Ascending aorta (tissue), 2 donors: ENCODE results near the gene PARVA. TPM values are rescaled to one million over a fixed set of nuclear protein-coding genes. Genes with fewer than 3 reads are reported as not detected.

Source experiments
- DNase-seq, 2 donors: peaks; one replicate each; pipeline ENCODE4 v3.0.0-alpha.2; 2019; ENCODE audit warnings: low spot score in 2 of 2
- H3K27ac ChIP-seq, 2 donors: fragments of 200-600 bp; sonication (generic); one replicate each; pipeline ENCODE4 v1.5.1; 2016 to 2017; ENCODE audit warnings: mild to moderate bottlenecking in 1 of 2
- H3K27me3 ChIP-seq: fragments of 200-600 bp; sonication (generic); one replicate; pipeline ENCODE4 v1.5.1; 2017
- H3K36me3 ChIP-seq, 2 donors: fragments of 200-600 bp; sonication (generic); one replicate each; pipeline ENCODE4 v1.5.1; 2016
- H3K4me1 ChIP-seq, 2 donors: fragments of 200-600 bp; sonication (generic); one replicate each; pipeline ENCODE4 v1.5.1; 2016 to 2017; ENCODE audit warnings: mild to moderate bottlenecking in 1 of 2
- H3K4me3 ChIP-seq, 2 donors: fragments of 200-600 bp; sonication (generic); one replicate each; pipeline ENCODE4 v1.5.1; 2016 to 2017; ENCODE audit warnings: mild to moderate bottlenecking in 1 of 2
- H3K9me3 ChIP-seq, 2 donors: fragments of 200-600 bp; sonication (generic); one replicate each; pipeline ENCODE4 v1.5.1; 2016
- CTCF ChIP-seq, 3 experiments: fragments of 200-600 bp in 2 of 3; fragments of 450-650 bp in 1 of 3; sonication (generic) in 2 of 3; IDR thresholded peaks; one replicate each; pipeline ENCODE4 v1.5.1; 2016 to 2019; ENCODE audit warnings: antibody characterized with exemption in 3 of 3, mild to moderate bottlenecking in 1 of 3, moderate library complexity in 1 of 3
- intact Hi-C: fragments of 100-400 bp; cut with DNase I; formaldehyde crosslinking; loops from one replicate; pipeline ENCODE4 v1.15.1; 2023
- total RNA-seq: library from RNA; depleted of rRNA; stranded (reverse); fragments of >200 nt; gene quantifications from one replicate; pipeline ENCODE4 v1.1.0, GENCODE V29; 2016

PARVA gene
- total RNA-seq, 1 donor from 2014 or later: 51.6 TPM

GRCh38 chr11:12503886-12504285 is 126.5 kb downstream of the PARVA start:
- TF ChIP-seq CTCF (IDR thresholded peaks at IDR 0.05): no peak
- no peaks in the 10 kb centered on the region for H3K27me3 ChIP-seq
- no peak overlapping the region for H3K4me3 ChIP-seq
- H3K27ac ChIP-seq: no peak overlapping the region
- intact Hi-C loops: no loop called here
- no peaks in the 10 kb centered on the region for H3K9me3 ChIP-seq
- H3K4me1 ChIP-seq: peaks cover 0 to 13% of the 10 kb centered on the region in 2 donors
- H3K36me3 ChIP-seq: peaks cover 6 to 21% of the 10 kb centered on the region in 2 donors
- no peak for DNase-seq

GRCh38 chr11:12505183-12505582 is 127.8 kb downstream of the PARVA start:
- Histone ChIP-seq H3K27ac (no peak overlapping the region), H3K4me3 (no peak overlapping the region), H3K27me3 (no peaks in the 10 kb centered on the region), H3K9me3 (no peaks in the 10 kb centered on the region), H3K4me1 (peaks cover 0 to 13% of the 10 kb centered on the region in 2 donors), H3K36me3 (peaks cover 6 to 29% of the 10 kb centered on the region in 2 donors)
- no peak for DNase-seq
- intact Hi-C loops: no loop called here
- no peak for TF ChIP-seq CTCF (IDR thresholded peaks at IDR 0.05)

- Histone ChIP-seq H3K36me3 (peaks cover 6 to 42% of the 10 kb centered on the region in 2 donors), H3K4me1 (peaks cover 0 to 13% of the 10 kb centered on the region in 2 donors), H3K27ac (peak overlapping the region in 1 of 2 donors; percentile 28), H3K9me3 (no peaks in the 10 kb centered on the region), H3K4me3 (no peak overlapping the region), H3K27me3 (no peaks in the 10 kb centered on the region)
- TF ChIP-seq CTCF (IDR thresholded peaks at IDR 0.05): no peak
- intact Hi-C loops: no loop called here
- DNase-seq: no peak
Observed at GRCh38 chr11:12506404-12506921, 129.1 kb downstream of the PARVA start.

- no peak overlapping the region for H3K4me3 ChIP-seq
- peaks cover 6 to 49% of the 10 kb centered on the region in 2 donors for H3K36me3 ChIP-seq
- H3K27me3 ChIP-seq: no peaks in the 10 kb centered on the region
- H3K9me3 ChIP-seq: no peaks in the 10 kb centered on the region
- H3K4me1 ChIP-seq: peaks cover 0 to 10% of the 10 kb centered on the region in 2 donors
- DNase-seq: no peak
- H3K27ac ChIP-seq: peak overlapping the region in 1 of 2 donors; percentile 28
- intact Hi-C loops: no loop called here
- TF ChIP-seq CTCF (IDR thresholded peaks at IDR 0.05): no peak
Observed at GRCh38 chr11:12507391-12507790, 130.0 kb downstream of the PARVA start.

GRCh38 chr11:12508151-12508751 is 130.9 kb downstream of the PARVA start:
- Histone ChIP-seq H3K4me1 (peaks cover 0 to 9% of the 10 kb centered on the region in 2 donors), H3K4me3 (no peak overlapping the region), H3K27ac (peak overlapping the region in 1 of 2 donors; percentile 53), H3K27me3 (no peaks in the 10 kb centered on the region), H3K9me3 (no peaks in the 10 kb centered on the region), H3K36me3 (peaks cover 10 to 56% of the 10 kb centered on the region in 2 donors)
- TF ChIP-seq CTCF (IDR thresholded peaks at IDR 0.05): no peak
- no peak for DNase-seq
- intact Hi-C loops: no loop called here
